Stimulated activated CD4-positive, alpha-beta T cell treated with anti-CD3 and anti-CD28 coated beads, Interleukin-1b, Interleukin-23, amount 100 ng/mL, for 1 hour (primary cell): Measurements from ENCODE around the gene ACD.
A peak's percentile ranks its signal among the peaks of the same experiment; 100 is the strongest.

ENCODE experiments used
- DNase-seq, 2 donors: peaks; one replicate each; pipeline ENCODE4 v3.0.0-alpha.2; 2020; ENCODE audit warnings: low read depth in 2 of 2

ACD gene

DNA sequence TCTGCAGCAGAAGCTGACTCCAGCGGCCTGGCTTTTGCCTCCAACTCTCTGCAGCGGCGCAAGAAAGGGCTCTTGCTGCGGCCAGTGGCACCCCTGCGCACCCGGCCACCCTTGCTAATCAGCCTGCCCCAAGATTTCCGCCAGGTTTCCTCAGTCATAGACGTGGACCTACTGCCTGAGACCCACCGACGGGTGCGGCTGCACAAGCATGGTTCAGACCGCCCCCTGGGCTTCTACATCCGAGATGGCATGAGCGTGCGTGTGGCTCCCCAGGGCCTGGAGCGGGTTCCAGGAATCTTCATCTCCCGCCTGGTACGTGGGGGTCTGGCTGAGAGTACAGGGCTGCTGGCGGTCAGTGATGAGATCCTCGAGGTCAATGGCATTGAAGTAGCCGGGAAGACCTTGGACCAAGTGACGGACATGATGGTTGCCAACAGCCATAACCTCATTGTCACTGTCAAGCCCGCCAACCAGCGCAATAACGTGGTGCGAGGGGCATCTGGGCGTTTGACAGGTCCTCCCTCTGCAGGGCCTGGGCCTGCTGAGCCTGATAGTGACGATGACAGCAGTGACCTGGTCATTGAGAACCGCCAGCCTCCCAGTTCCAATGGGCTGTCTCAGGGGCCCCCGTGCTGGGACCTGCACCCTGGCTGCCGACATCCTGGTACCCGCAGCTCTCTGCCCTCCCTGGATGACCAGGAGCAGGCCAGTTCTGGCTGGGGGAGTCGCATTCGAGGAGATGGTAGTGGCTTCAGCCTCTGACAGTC, 2.0 kb upstream of the ACD start:
- no peak for DNase-seq

DNA sequence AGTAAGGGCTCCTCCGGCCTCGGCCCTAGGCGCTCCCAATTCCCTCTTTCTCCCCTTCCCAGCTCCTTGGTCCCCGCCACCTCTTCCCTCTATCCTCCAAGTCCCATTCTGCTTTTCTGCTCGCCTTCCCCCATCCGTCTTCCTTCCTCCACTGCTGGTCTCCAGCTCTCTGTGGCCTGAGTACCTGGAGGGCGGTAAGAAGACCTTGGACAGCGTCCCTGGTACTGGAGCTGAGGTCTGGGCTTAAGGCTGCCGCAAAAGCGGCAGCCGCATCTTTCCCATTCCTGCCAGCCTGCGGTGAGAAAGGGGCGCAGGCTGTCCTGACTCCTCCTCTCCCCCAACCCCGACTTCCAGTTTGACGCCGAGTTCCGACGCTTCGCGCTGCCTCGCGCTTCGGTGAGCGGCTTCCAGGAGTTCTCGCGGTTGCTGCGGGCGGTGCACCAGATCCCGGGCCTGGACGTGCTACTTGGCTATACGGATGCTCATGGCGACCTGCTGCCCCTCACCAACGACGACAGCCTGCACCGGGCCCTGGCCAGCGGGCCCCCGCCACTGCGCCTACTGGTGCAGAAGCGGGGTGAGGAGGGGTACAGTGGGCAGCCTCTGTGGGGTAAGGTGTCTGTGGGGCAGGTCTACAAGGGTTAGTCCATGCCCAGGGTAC, 1.2 kb upstream of the ACD start:
- DNase-seq: no peak

DNA sequence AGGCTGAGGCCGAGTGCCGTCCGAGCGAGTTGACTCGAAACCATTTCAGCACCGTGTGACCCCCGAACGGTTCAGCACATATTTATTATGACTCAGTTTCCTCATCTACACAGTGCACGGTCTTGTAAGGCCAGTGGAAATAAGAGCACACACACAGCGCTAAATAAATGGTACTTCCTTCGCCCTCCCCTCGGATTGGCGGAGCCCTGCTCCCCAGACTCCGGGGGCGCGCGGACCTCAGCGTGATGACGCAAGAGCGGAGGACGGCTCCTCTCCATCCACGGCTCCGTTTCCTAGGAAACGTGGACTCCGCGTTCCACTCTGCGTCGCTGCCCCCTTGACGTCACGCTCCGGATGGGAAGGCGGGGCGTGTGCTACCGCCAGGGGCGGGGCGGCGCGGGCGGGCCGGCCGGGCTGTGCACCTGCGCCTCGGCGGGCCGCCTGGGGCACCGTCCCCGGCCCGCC, 536 bp upstream of the ACD start, which contains the start of gene PARD6A:
PARD6A (plus strand) TSS at position 397 of the 465 bp plus-strand sequence. CDS start 79 bp downstream, outside the sequence.
- DNase-seq: peak; percentile 77 to 89

DNA sequence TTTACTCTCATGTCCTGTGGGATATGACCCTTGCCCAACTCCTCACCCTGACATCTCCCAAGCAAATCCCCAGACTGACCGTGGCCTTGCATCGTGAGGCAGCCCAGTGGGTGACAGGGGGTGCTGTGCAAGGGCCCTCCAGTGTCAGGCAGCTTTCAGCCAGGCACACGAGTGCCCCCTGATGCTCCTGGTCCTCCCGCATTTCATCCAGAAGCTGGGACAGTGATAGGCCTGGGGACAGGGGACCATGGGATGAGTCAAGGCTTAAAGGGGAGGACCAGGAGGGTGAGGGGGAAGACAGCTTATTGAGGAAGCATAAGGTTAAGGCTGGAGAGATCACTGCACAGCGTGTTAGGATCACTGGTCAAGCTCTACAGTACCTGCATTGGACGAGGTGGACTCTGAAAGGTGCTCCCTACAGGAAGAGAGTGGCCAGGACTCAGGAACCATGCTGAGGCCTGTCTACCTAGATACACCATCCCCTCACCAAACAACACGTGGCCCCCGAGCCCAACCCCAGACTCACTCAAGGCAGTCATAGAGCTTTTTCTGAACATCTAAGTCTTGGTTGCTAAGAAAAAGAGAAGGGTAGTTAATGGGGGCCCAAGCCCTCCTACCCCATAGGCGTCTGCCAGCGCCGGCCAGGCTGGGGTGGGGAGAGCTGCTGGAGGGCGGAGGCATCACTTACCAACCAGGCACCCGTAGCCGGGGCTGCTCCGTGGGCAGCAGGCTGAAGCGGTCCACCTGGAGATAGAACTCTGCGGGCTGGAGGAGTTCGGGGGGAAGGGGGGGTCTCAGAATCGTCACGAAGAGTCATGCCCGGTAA, 998 bp downstream of the ACD start:
- no peak for DNase-seq

DNA sequence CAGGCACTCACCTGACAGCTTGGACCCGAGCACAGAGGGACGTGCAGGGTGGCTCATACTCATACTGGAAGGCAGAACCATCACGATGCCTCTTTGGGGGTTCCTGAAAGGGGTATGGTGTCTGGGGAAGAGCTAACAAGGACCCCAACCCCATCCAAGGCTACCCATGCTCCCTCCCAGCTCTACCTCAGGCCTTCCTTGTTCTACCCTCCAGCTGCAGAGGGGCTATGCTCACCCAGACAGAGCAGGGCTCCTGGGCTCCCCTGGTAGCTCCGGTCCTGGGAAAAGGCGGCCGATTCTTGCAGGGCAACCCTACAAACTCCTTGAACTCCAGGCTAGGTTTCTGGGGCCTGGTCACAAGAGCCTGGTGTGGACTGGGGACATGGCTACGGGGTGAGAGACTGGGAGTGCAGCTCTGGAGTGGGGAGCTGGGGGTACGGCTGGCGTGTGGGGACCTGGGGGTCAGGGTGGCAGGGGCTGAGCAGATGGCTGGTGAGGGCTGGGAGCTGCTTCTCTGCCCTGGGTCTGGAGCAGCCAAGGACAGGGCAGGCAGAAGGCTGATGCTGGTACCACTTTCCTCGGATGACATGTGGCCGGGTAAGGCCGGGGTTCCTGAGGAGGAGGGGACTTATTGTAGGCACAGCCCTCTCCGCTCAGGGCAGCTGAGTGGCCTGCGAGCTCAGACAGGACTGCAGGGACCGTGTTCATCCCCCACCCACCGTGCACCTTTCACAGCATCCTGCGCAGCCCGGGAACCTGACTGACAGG, 2.1 kb downstream of the ACD start:
- no peak for DNase-seq

DNA sequence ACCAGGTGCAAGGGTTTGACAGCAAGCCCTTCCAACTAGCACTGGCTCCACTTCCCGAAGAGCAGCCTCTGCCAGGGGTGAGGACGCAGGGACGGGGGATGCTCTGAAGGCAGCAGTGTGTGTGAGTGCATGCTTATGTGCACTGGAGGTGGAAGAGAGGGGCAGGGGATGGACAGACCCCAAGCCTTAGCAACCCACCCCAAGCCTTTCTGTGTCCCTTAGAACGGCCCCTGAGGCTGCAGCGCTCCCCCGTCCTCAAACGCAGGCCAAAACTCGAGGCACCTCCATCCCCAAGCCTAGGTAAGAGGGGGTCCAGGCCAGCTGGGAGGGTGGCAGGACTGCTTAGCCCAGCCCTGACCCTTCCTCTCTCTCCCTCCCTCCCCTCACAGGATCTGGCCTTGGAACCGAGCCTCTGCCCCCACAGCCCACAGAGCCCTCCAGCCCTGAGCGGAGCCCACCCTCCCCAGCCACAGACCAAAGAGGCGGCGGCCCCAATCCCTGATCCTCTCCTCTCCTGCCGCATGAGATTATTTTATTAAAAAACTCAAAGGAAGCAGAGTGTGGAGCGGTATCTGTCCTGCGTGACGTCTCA, 2.9 kb downstream of the ACD start:
- DNase-seq: no peak

DNA sequence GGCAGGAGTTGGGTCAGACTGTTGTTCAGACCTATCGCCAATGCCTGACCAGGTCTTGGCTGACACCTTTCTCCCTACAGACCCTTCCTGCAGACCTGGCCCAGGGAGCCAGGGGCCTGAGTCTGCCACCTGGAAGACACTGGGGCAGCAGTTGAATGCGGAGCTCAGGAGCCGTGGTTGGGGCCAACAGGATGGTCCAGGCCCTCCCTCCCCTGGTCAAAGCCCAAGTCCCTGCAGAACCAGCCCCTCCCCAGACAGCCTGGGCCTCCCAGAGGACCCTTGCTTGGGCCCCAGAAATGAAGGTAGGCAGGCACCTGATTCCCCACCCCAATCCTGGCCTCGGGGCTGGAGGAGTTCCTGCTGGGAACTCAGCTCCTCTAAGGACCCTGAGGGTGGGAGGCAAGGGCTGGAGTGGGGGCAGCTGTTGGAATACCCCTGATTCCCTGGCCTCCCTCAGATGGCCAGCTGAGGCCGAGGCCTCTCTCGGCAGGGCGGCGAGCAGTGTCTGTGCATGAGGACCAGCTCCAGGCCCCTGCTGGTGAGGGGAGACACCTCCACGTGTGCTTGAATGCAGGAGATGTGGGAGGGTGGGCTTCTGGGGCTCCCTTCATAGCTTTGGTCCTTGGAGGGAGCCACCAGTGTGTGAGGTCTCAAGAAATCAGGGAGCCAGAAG, 3.6 kb downstream of the ACD start:
- DNase-seq: no peak

DNA sequence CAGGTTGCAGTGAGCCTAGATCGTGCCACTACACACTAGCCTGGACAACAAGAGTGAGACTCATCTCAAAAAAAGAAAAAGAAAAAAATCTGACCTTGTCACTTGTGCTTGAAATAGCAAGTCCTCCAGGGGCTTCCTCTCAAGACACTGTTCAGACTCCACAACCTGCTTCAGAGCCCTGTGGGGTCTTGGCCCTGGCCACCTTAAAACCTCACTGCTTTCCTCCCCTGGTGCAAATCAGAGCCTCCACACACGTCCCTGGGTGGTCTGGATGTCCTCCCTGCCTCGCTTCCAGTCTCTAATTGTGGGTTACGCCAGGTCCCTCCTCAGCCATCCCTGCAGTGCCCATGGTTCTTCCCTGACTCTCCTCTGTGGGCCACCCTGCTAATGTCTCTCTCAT, 4.7 kb downstream of the ACD start:
- DNase-seq: no peak

DNA sequence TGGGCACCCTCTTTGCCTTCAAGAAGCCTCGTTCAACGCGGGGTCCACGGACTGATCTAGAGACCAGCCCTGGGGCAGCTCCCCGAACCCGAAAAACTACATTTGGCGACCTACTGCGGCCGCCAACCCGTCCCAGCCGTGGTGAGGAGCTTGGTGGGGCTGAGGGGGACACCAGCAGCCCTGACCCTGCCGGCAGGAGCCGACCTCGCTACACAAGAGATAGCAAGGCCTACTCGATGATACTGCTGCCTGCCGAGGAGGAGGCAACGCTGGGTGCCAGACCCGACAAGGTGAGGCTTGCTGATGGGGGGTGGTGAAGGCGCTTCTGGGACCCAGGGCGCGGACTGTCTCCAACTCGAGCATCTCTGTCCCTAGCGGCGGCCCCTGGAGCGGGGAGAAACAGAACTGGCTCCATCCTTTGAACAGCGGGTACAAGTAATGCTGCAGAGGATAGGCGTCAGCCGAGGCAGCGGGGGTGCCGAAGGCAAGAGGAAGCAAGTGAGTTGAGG, 5.6 kb downstream of the ACD start:
- DNase-seq: no peak

DNA sequence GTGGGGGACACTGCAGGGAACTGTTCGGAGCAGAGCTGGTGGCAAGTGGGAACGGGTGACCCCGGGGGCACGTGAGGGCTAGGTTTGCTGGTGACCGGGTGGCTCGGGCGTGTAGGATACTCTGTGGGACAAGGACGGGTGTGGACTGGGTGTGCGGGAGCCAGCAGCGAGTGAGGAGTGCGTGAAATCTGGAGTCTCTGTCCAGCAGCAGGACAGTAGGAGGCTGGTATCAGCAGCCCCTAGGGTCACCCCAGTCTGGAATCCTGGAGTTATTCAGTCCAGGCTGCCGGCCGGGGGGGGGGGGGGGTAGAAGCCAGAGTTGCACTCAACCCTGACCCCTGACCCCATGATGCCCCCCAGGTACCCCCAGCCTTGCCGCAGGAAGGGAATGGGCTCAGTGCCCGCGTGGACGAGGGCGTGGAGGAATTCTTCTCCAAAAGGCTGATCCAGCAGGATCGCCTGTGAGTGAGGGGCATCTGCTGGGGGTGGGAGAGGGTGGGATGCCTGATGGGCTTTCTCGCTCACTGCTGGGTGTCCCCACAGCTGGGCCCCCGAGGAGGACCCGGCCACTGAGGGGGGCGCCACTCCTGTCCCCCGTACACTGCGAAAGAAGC, 6.2 kb downstream of the ACD start:
- DNase-seq: no peak

DNA sequence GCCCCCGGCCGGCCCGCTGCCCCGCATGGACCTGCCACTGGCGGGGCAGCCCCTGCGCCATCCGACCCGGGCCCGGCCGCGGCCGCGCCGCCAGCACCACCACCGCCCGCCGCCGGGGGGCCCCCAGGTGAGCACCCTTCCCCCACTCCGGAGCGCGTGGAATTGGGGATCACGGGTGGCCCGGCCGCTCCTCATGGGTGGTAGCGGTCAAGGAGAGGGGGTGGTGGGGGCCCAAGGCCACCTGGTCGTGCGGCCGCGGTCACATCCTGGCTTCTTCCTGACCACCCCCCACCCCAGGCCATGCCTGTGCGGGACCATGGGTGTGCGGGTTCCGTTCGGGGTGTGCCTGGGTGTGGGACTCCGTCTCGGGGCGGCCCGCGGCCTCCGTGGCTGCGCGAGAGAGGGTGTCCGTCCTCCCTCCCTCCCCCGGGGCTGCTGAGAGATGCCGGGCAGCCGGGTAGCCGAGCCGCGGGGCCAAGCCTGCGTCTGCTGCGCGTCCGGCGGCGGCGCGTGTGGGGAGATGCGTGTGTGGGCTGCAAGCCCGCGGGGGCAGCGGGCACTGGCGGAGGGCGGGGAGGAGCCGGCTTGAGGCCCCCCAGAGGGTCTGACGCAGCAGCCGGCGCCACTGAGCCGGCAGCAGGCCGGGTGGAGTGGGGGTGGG, 6.8 kb downstream of the ACD start:
- no peak for DNase-seq

DNA sequence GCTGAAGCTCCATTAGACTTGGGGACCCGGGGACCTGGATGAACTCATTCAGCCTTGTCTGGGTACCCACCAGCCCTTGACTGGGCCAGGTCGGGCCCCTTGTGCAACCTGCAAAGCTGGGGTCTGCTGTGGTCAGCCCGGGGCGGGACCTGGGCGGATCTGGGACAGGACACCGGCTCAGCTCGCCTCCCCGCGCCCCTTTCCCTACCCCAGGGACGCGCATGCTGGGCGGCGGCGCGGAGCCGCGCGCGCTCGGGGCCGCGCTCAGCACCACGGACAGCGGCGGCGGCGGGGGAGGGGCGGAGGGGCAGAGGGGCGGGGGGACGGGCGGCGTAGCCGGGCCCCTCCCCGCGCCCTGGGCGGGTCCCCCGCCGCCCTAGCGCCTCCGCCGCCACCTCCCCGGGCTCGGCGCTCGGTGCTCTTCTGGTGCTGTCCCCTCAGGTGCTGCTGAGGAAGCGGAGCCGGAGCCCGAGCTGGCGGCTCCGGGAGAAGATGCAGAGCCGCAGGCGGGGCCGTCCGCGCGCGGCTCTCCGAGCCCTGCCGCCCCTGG, 7.4 kb downstream of the ACD start:
- DNase-seq: no peak

DNA sequence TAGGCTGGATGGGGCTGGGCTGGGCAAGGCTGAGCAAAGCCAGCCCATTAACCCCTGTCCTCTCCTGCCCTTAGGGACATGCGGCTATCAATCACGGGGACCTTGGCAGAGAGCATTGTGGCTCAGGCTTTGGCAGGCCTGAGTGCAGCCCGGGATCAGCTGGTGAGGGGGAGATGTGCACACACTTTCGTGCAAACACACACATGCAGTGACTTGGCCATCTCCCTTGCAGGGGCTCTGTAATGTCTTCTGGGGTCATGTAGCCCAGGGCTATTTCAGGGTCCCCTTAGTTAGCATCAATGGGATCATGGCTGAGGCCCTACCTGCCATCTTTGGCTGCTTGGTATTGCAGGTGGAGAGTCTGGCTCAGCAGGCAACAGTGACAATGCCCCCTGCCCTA, 8.2 kb downstream of the ACD start:
- no peak for DNase-seq

DNA sequence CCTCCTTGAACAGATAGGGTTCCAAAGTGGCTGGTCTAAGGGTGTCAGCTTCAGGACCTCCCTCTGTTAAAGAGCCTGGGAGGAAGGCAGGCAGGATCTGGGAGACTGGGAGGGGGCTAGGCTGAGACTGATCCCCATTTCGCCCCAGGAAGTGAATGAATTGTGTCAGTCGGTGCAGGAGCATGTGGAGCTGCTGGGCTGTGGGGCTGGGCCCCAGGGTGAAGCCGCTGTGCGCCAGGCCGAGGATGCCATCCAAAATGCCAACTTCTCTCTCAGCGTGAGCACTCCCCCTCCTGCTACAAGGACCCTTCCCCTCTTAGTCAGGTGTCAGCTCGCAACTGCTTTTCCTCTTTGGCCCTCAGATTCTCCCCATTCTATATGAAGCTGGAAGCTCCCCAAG, 9.0 kb downstream of the ACD start:
- no peak for DNase-seq

DNA sequence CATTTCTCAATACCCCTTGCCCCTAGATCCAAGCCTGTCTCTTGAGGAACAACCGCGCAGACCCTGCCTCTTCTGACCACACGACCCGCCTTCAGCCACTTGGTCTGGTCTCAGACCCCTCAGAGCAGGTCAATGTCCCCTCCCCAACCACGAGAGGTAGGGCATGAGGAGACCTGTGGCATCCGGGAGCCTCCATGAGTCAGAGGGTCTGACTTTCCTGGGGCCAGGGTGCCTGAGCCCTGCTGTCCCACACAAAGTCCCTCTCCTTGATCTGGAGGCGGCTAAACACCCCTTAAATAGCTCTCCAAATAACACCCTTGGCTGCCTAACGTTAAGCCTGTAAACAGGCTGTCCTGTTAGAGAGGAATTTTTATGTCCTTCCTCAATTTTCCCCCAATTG, 10.0 kb downstream of the ACD start:
- no peak for DNase-seq

DNA sequence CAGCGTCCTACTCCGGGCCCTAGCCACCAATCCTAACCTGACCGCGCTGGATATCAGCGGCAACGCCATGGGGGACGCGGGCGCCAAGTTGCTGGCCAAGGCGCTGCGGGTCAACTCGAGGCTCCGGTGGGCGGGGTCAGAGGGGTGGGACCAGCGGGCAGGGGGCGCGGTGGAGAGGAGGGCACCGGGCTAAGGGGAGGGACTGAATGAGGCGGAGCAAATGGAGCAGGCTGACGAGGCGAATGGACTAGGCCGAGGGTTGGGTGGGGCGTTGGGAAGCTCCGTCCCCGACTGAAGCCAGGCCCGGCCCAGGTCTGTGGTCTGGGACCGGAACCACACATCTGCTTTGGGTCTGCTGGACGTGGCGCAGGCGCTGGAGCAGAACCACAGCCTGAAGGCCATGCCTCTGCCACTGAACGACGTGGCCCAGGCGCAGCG, 10.5 kb downstream of the ACD start:
- no peak for DNase-seq

DNA sequence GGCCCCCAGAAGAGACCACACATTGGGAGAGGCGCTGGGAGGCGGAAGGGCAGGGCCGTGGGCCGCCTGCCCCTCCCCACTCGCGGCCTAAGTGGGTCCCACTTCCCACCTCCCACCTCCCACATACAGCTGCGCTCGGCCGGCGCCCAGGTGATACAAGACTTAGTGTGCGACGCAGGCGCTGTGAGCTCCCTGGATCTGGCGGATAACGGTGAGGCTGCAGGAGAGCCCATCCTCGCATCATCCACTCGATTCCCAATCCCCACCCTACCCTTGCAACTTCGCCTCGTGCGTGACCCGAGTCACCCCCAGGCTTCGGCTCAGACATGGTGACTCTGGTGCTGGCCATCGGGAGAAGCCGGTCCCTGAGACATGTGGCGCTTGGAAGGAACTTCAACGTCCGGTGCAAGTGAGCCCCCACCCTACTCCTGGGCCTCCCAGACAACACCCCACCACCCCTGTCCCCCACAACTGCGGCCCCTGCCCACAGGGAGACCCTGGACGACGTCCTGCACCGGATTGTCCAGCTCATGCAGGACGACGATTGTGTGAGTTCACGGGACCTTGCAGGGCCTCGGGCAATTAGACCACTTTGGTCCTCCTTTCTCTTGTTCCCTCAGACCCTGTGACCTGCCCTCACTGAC, 11.2 kb downstream of the ACD start:
- no peak for DNase-seq

DNA sequence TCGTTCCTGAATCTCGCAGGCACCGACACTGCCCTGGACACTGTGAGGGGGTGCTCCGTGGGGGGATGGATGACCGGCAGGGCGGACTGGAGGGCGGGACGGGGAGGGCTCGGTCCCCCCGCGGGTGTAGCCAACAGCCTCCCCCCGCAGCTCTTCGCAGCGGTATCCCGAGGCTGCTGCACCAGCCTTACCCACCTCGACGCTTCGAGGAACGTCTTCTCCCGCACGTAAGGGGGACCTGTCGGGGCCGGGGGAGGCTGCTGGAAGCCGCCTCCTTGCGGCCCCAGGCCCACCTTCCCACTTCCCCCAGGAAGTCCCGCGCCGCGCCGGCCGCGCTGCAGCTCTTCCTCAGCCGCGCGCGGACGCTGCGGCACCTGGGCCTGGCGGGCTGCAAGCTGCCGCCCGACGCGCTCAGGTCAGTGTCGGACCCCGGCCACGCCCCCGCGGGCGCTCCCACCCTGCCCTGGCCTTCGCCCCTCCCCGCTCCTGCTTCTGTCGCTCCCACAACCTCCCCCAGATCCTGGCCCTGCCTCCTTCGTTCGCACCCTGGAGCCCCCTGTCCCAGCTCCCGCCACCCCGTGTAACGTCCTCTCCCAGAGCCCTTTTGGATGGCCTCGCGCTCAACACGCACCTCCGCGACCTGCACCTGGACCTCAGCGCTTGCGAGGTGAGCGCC, 11.8 kb downstream of the ACD start:
- DNase-seq: no peak
